H1 (cell line): Measurements from ENCODE around the gene TCEA3. TPM values are rescaled to one million over a fixed set of nuclear protein-coding genes. Genes with fewer than 3 reads are reported as not detected.

Experiments
- CTCF ChIA-PET: fragments of 300-600 bp; sonication (Branson Sonifier 250); formaldehyde crosslinking; loops from one replicate; lab custom pipeline; 2021; ENCODE audit not compliant: partially characterized antibody; lab: Charles Lee
- POLR2A ChIA-PET: fragments of 300-600 bp; sonication (Branson Sonifier 250); formaldehyde crosslinking; loops from one replicate; lab custom pipeline; 2021; ENCODE audit warnings: inconsistent platforms; ENCODE audit not compliant: partially characterized antibody; lab: Charles Lee
- DNase-seq, 2 experiments: peaks; one replicate each; pipeline versions ENCODE4 v3.0.0 to v3.0.0-alpha.2; 2010 to 2022; ENCODE audit warnings: low spot score in 2 of 2, low read depth in 1 of 2, mixed read lengths in 1 of 2
- FAIRE-seq: peaks from 2 replicates; lab custom pipeline; 2011; peaks lifted over from hg19 to GRCh38; lab: Jason Lieb, UNC
- H2AFZ ChIP-seq: 2 replicates; pipeline ENCODE4 v1.8.1; 2012; ENCODE audit warnings: low read length, inconsistent platforms
- H2AK5ac ChIP-seq: 2 replicates; pipeline ENCODE4 v1.6.1; 2013; ENCODE audit warnings: low read depth, low read length
- H2BK120ac ChIP-seq: replicated peaks from 2 replicates; pipeline ENCODE3; 2013; ENCODE audit warnings: low read depth, low read length, inconsistent platforms
- H2BK12ac ChIP-seq: 2 replicates; pipeline ENCODE4 v1.6.1; 2013; ENCODE audit warnings: low read depth, low read length
- H2BK15ac ChIP-seq: 2 replicates; pipeline ENCODE4 v1.6.1; 2013; ENCODE audit warnings: low read length
- H2BK20ac ChIP-seq: 2 replicates; pipeline ENCODE4 v1.6.1; 2013; ENCODE audit warnings: low read length
- H2BK5ac ChIP-seq: 2 replicates; pipeline ENCODE4 v1.6.1; 2013; ENCODE audit warnings: low read depth, low read length
- H3K14ac ChIP-seq: 2 replicates; pipeline ENCODE4 v1.6.1; 2013; ENCODE audit warnings: inconsistent platforms; ENCODE audit not compliant: insufficient read length
- H3K18ac ChIP-seq: 2 replicates; pipeline ENCODE4 v1.6.1; 2013; ENCODE audit warnings: low read length; ENCODE audit errors: extremely low read depth
- H3K23ac ChIP-seq: 2 replicates; pipeline ENCODE4 v1.6.1; 2013; ENCODE audit warnings: inconsistent platforms; ENCODE audit not compliant: insufficient read length
- H3K23me2 ChIP-seq: 2 replicates; pipeline ENCODE4 v1.6.1; 2013; ENCODE audit warnings: low read depth, low read length
- H3K27ac ChIP-seq: 2 replicates; pipeline ENCODE4 v1.6.1; 2011; ENCODE audit warnings: low read depth, low read length, inconsistent platforms
- H3K27me3 ChIP-seq, 4 experiments: replicated peaks in 1 of 4; 1 replicate in 1 of 4; 2 replicates in 3 of 4; pipeline versions ENCODE4 v1.6.1 to v1.8.1; 2011 to 2013; ENCODE audit warnings: low read length in 3 of 4, mild to moderate bottlenecking in 3 of 4, inconsistent platforms in 2 of 4, mixed read lengths in 2 of 4, moderate library complexity in 1 of 4; ENCODE audit not compliant: control insufficient read depth in 3 of 4, insufficient read depth in 3 of 4; ENCODE audit errors: extremely low read depth in 1 of 4
- H3K36me3 ChIP-seq, 4 experiments: 2 replicates each; pipeline versions ENCODE4 v1.6.1 to v1.8.1; 2011 to 2013; ENCODE audit warnings: mild to moderate bottlenecking in 4 of 4, low read length in 3 of 4, moderate library complexity in 2 of 4, control low read depth in 1 of 4, inconsistent platforms in 1 of 4; ENCODE audit not compliant: insufficient read depth in 4 of 4, control insufficient read depth in 2 of 4
- H3K4ac ChIP-seq: replicated peaks from 2 replicates; pipeline ENCODE3; 2013; ENCODE audit warnings: low read length, low read depth, mixed read lengths, inconsistent platforms; ENCODE audit not compliant: insufficient read length
- H3K4me1 ChIP-seq, 4 experiments: replicated peaks in 1 of 4; 1 replicate in 1 of 4; 2 replicates in 3 of 4; pipeline versions ENCODE4 v1.6.1 to v1.8.1; 2011 to 2013; ENCODE audit warnings: low read length in 3 of 4, inconsistent platforms in 2 of 4, mixed read lengths in 1 of 4; ENCODE audit not compliant: insufficient read depth in 4 of 4, control insufficient read depth in 3 of 4
- H3K4me2 ChIP-seq, 2 experiments: 2 replicates each; pipeline versions ENCODE4 v1.6.1 to v1.8.1; 2011 to 2013; ENCODE audit warnings: low read depth in 2 of 2, low read length in 2 of 2, control low read depth in 1 of 2, inconsistent platforms in 1 of 2, mild to moderate bottlenecking in 1 of 2; ENCODE audit not compliant: insufficient read depth in 1 of 2
- H3K4me3 ChIP-seq, 4 experiments: fragments of 200-600, 300-600 bp in 1 of 4; sonication (generic), shearing (Covaris generic), sonication (Bioruptor Twin) in 1 of 4; 2 replicates each; pipeline versions ENCODE4 v1.5.1 to v1.8.1; 2011 to 2016; ENCODE audit warnings: low read length in 4 of 4, low read depth in 3 of 4, control low read depth in 2 of 4, inconsistent platforms in 2 of 4, mild to moderate bottlenecking in 2 of 4, mixed read lengths in 1 of 4, moderate library complexity in 1 of 4; ENCODE audit not compliant: insufficient read depth in 2 of 4; ENCODE audit errors: extremely low read depth in 1 of 4
- H3K56ac ChIP-seq: replicated peaks from 2 replicates; pipeline ENCODE3; 2013; ENCODE audit warnings: low read depth, mild to moderate bottlenecking, mixed read lengths, low read length, inconsistent platforms; ENCODE audit not compliant: insufficient read length
- H3K79me1 ChIP-seq: 2 replicates; pipeline ENCODE4 v1.6.1; 2013; ENCODE audit warnings: low read depth, low read length, control low read depth
- H3K79me2 ChIP-seq, 2 experiments: 2 replicates each; pipeline versions ENCODE4 v1.6.1 to v1.8.1; 2012 to 2013; ENCODE audit warnings: low read length in 2 of 2, mild to moderate bottlenecking in 2 of 2, inconsistent platforms in 1 of 2; ENCODE audit not compliant: insufficient read depth in 2 of 2, control insufficient read depth in 1 of 2
- H3K9ac ChIP-seq, 4 experiments: replicated peaks in 1 of 4; 1 replicate in 1 of 4; 2 replicates in 3 of 4; pipeline versions ENCODE4 v1.6.1 to v1.8.1; 2011 to 2013; ENCODE audit warnings: low read depth in 3 of 4, low read length in 3 of 4, control low read depth in 2 of 4, mild to moderate bottlenecking in 2 of 4, moderate library complexity in 2 of 4, inconsistent platforms in 1 of 4; ENCODE audit errors: extremely low read depth in 1 of 4
- H3K9me3 ChIP-seq, 2 experiments: 2 replicates each; pipeline versions ENCODE4 v1.6.1 to v1.8.1; 2012 to 2013; ENCODE audit warnings: mild to moderate bottlenecking in 2 of 2, moderate library complexity in 2 of 2, control low read depth in 1 of 2, inconsistent platforms in 1 of 2, low read depth in 1 of 2, low read length in 1 of 2, mixed read lengths in 1 of 2; ENCODE audit not compliant: insufficient read depth in 2 of 2
- H4K20me1 ChIP-seq, 2 experiments: replicated peaks in 1 of 2; 2 replicates each; pipeline versions ENCODE3 to v1.8.1; 2011 to 2013; ENCODE audit warnings: inconsistent platforms in 2 of 2, low read length in 2 of 2, mild to moderate bottlenecking in 1 of 2; ENCODE audit not compliant: insufficient read depth in 2 of 2, control insufficient read depth in 1 of 2
- H4K5ac ChIP-seq: 2 replicates; pipeline ENCODE4 v1.6.1; 2013; ENCODE audit warnings: low read length, low read depth, mixed read lengths, inconsistent platforms; ENCODE audit not compliant: insufficient read length
- H4K8ac ChIP-seq: 2 replicates; pipeline ENCODE4 v1.8.0; 2013; ENCODE audit warnings: mild to moderate bottlenecking, moderate library complexity, low read length, inconsistent platforms; ENCODE audit not compliant: insufficient read depth; ENCODE audit errors: extremely low read depth
- H4K91ac ChIP-seq: replicated peaks from 2 replicates; pipeline ENCODE3; 2013; ENCODE audit warnings: low read length, mixed read lengths, inconsistent platforms; ENCODE audit not compliant: insufficient read length
- CREB1 ChIP-seq: IDR thresholded peaks from 2 replicates; pipeline ENCODE4 v1.6.1; 2012; ENCODE audit warnings: inconsistent platforms
- EP300 ChIP-seq, 2 experiments: IDR thresholded peaks; 1 replicate in 1 of 2; 2 replicates in 1 of 2; pipeline ENCODE4 v1.6.1; 2011 to 2012; ENCODE audit warnings: low read depth in 2 of 2, low read length in 2 of 2, mild to moderate bottlenecking in 2 of 2, borderline replicate concordance in 1 of 2, inconsistent platforms in 1 of 2, moderate library complexity in 1 of 2
- WGBS, 2 experiments: shearing (Covaris generic) in 1 of 2; methylation state at CpG; one replicate each; pipeline versions ENCODE4 v1.1.6 to v1.1.7; 2013 to 2015; ENCODE audit warnings: low lambda C conversion rate in 2 of 2, mixed read lengths in 2 of 2, inconsistent platforms in 1 of 2, low coverage in 1 of 2, missing lambda C conversion rate in 1 of 2; ENCODE audit not compliant: insufficient replicate concordance in 2 of 2, insufficient coverage in 1 of 2, insufficient read length in 1 of 2; ENCODE audit errors: extremely low coverage in 1 of 2, missing lambda C conversion rate in 1 of 2; 5-methylcytosine and 5-hydroxymethylcytosine counted together
- polyA plus RNA-seq, 7 experiments: library from polyadenylated mRNA; depleted of rRNA in 3 of 7; stranded (reverse) in 5 of 7; unstranded in 2 of 7; fragments of >200 nt in 5 of 7; fragments of 200-250 nt in 2 of 7; gene quantifications; 1 replicate in 5 of 7; 2 replicates in 1 of 7; 4 replicates in 1 of 7; pipeline versions ENCODE4 v1.2.1 to v1.2.3, GENCODE V29; 2011 to 2013; ENCODE audit warnings: missing spikeins in 2 of 7, mixed read lengths in 2 of 7
- total RNA-seq: library from RNA; stranded (reverse); fragmentation: NEBNext Ultra II Directional; extraction: Animal tissue kit (Norgen Biotek cat#: 25700); gene quantifications from 2 replicates; pipeline ENCODE4 v1.2.1, GENCODE V29; 2021
- TF ChIP-seq, protein P1 (sequence below): IDR thresholded peaks from 2 replicates; pipeline ENCODE4 v1.6.1; 2011; ENCODE audit warnings: low read length, improper control_type of control experiment

The TCEA3 gene
- total and polyA plus RNA-seq, 2 of the 8 experiments (the other 6 are each of a cell fraction or from before 2014, with no cell fraction given) = 0.08 TPM; not detected in 1

DNA sequence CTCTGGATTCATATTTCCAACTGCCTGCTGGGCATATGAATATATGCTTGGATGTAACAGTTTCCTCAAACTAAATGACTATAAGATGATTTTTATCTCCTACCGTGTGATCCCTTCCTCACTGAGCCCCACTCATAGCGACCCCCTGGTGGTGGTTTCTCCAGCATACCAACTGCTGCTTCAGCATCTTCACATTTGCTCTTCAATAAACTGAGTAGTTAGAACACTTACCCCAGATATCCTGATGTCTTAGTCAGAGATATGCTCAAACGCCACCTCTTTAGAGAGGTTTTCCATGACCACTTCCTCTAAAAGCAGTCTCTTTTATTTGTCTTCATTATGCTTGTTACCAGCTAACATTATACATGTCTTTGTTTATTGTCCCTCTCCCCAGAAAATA lies 70.3 kb downstream of the TCEA3 start:
- CTCF ChIA-PET = interaction anchor here (1.0 to 1.1 kb wide), 2 partner anchors 68 to 142 kb away, joined by 3 read pairs; no protein-coding TSS in a partner anchor
- H2BK120ac ChIP-seq = no peak overlapping the region
- FAIRE-seq (no peak), DNase-seq (no peak)
- H3K36me3 ChIP-seq = peaks cover 0 to 4% (median 0%) of the 10 kb centered on the region in 4 experiments; a peak in 1 of 8 replicates
- H2BK15ac ChIP-seq = no peak overlapping the region
- no peak overlapping the region for H3K18ac ChIP-seq
- no peaks in the 10 kb centered on the region for H3K79me2 ChIP-seq
- H3K9ac ChIP-seq = no peak overlapping the region
- peaks cover 70 to 98% (median 88%) of the 10 kb centered on the region in 4 experiments for H3K27me3 ChIP-seq
- H4K20me1 ChIP-seq = peaks cover 3 to 5% of the 10 kb centered on the region in 2 experiments
- no peak overlapping the region for H3K23ac ChIP-seq
- H2BK20ac ChIP-seq = no peak overlapping the region
- H3K4me1 ChIP-seq = no peaks in the 10 kb centered on the region
- H3K9me3 ChIP-seq = peaks cover 2 to 5% of the 10 kb centered on the region in 2 experiments; a peak in 2 of 4 replicates
- no peak overlapping the region for H2AK5ac ChIP-seq
- no peak overlapping the region for H3K4me2 ChIP-seq
- H4K91ac ChIP-seq = no peak overlapping the region
- H3K56ac ChIP-seq = no peak overlapping the region
- no peak overlapping the region for H4K8ac ChIP-seq
- no peak overlapping the region for H3K27ac ChIP-seq
- H3K79me1 ChIP-seq = no peaks in the 10 kb centered on the region
- no peak overlapping the region for H2AFZ ChIP-seq
- H3K23me2 ChIP-seq = no peaks in the 10 kb centered on the region; the same call in 1 of the 2 replicates
- 62% methylated on average over 3 of the region's 3 CpGs; no CpG with 5 or more reads in 1 of the 2 experiments for WGBS, 2 experiments
- no peak overlapping the region for H3K4ac ChIP-seq
- POLR2A ChIA-PET = interaction anchor here (2.2 kb wide), 1 partner anchor 10 kb away, joined by 6 read pairs; the partner anchor contains the start of gene HNRNPR
- no peak overlapping the region for H3K14ac ChIP-seq
- no peak overlapping the region for H2BK5ac ChIP-seq
- no peak for TF ChIP-seq EP300 (IDR thresholded peaks at IDR 0.05; ENCODE audit: borderline replicate concordance in 1 of 2, low read depth in 2 of 2, low read length in 2 of 2)
- no peak for TF ChIP-seq CREB1
- TF ChIP-seq, protein P1, sequence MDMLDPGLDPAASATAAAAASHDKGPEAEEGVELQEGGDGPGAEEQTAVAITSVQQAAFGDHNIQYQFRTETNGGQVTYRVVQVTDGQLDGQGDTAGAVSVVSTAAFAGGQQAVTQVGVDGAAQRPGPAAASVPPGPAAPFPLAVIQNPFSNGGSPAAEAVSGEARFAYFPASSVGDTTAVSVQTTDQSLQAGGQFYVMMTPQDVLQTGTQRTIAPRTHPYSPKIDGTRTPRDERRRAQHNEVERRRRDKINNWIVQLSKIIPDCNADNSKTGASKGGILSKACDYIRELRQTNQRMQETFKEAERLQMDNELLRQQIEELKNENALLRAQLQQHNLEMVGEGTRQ = no peak
- TF ChIP-seq, all 59 proteins: peak for 0
- H4K5ac ChIP-seq = no peak overlapping the region
- no peak overlapping the region for H2BK12ac ChIP-seq
- H3K4me3 ChIP-seq = no peak overlapping the region
